ENCODE data around the gene MAST4.

The MAST4 gene

DNA sequence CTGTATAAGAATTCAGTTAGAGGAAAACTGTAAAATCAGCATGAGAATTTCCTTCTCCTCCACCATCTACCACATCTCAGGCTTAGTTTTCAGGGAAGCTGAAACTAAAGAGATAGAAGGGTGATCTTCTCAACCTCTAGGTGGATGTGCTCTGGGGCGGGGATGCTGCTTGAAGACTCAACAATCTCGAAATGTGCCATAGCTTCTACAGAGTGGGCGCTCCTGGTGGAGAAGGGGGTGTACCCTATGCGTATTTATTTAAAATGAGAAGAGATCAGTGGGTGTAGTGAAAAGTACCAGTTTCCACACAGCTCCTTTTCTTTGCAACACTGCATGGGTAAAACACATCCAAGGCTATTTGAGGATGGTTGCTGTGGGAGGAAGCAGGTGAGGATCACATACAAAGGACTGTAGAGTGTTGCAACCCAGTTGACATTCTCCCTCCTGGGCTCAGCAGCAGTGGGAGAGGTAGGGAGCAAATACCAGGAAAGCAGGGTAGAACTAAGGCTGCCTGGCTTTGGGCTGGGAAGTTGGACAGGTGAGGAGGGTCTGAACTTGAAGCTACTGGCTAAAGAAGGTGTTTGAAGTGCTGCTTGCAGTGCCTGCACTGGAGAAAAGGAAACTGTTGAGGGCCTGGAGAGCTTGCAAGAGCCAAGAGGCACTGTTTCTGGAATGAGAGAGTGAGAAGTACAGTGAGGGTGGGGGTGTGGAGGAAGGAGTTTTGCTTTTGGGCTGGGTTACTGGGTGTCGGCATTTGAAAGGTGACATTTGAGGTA lies 73.1 kb downstream of the MAST4 start:
- DNase-seq (ENCODE audit: low read depth) = no peak
- TF ChIP-seq, protein P1, sequence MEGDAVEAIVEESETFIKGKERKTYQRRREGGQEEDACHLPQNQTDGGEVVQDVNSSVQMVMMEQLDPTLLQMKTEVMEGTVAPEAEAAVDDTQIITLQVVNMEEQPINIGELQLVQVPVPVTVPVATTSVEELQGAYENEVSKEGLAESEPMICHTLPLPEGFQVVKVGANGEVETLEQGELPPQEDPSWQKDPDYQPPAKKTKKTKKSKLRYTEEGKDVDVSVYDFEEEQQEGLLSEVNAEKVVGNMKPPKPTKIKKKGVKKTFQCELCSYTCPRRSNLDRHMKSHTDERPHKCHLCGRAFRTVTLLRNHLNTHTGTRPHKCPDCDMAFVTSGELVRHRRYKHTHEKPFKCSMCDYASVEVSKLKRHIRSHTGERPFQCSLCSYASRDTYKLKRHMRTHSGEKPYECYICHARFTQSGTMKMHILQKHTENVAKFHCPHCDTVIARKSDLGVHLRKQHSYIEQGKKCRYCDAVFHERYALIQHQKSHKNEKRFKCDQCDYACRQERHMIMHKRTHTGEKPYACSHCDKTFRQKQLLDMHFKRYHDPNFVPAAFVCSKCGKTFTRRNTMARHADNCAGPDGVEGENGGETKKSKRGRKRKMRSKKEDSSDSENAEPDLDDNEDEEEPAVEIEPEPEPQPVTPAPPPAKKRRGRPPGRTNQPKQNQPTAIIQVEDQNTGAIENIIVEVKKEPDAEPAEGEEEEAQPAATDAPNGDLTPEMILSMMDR (conservative IDR thresholded peaks at IDR 0.05; ENCODE audit: low read length) = no peak
- no peak overlapping the region for H3K4me3 ChIP-seq (ENCODE audit: low read length)

DNA sequence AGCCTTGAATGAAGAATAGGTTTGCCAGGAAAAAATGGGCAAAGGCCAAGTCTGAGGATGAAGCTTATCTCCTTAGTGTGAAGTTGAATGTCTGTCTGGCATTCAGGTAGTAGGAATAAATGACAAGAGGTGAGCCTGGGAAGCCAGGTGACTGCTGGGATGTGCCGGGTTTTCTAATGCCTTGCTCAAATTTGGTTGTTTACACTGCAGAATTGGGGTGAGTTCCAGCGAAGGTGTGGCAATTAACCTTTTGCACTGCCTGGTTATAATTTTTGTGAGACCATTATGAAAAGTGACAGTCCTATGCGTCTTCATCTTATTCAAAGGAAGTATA lies 73.6 kb downstream of the MAST4 start:
- DNase-seq (ENCODE audit: low read depth) = no peak
- TF ChIP-seq, protein P1 (conservative IDR thresholded peaks at IDR 0.05; ENCODE audit: low read length) = no peak
- H3K4me3 ChIP-seq (ENCODE audit: low read length) = no peak overlapping the region

DNA sequence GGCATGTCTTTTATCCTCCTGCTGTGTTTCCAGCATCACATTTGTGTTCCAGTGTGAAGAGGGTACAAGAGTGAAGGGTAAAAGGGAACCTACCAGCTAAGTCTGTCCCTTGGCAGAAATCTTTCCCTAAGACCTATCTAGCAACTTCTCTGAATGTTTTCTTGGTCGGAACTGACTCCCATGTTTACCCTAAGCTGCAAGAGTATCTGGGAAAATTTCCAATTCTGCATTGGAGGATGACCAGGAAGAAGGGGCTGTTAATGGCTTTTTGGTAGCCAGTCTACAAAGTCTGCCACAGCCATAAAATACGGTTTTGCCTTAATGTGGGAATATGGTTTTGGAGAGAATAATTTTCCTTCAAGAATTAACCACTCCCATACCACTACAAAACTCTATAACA lies 75.1 kb downstream of the MAST4 start:
- no peak for DNase-seq (ENCODE audit: low read depth)
- TF ChIP-seq, protein P1 (conservative IDR thresholded peaks at IDR 0.05; ENCODE audit: low read length) = no peak
- no peak overlapping the region for H3K4me3 ChIP-seq (ENCODE audit: low read length)

DNA sequence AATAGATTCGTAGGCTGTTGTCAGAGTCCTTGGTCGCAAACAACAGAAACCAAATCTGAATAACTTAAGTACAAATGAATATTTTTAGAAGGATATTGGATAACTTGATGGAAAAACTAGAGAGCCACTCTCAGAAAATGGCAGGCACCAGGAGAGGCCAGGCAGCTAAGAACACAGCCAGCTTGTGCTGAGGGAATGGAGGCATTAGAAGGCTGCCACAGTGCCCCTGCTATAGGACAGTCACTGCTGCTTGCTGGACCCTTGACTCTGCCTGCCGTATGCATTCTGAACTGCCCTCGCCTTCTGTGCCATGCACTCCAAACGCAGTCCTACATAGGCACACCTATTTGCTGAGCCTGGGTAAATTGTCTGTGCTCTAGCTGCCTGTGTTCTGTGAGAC lies 78.6 kb downstream of the MAST4 start:
- no peak overlapping the region for H3K4me3 ChIP-seq (ENCODE audit: low read length)
- no peak for DNase-seq (ENCODE audit: low read depth)
- TF ChIP-seq, protein P1 (conservative IDR thresholded peaks at IDR 0.05; ENCODE audit: low read length) = no peak

DNA sequence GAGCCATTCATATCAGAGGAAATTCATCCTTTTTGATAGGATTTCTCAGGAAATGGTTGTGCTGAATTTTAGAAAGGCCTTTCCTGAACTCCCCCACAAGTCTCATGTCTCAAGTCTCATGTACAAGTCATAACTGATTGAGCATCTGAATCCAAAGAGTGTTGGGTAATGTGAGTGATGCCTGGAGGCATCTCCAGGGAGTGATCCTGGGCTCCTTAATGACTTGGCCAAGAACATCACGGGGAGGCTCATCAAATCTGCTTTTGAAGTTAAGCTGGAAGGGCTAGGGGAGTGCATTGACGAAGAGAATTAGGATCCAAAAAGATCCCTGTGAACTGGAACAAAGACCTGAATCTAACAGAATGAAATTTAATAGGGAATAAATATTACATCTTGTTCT lies 79.2 kb downstream of the MAST4 start:
- TF ChIP-seq, protein P1 (conservative IDR thresholded peaks at IDR 0.05; ENCODE audit: low read length) = no peak
- DNase-seq (ENCODE audit: low read depth) = no peak
- H3K4me3 ChIP-seq (ENCODE audit: low read length) = no peak overlapping the region

DNA sequence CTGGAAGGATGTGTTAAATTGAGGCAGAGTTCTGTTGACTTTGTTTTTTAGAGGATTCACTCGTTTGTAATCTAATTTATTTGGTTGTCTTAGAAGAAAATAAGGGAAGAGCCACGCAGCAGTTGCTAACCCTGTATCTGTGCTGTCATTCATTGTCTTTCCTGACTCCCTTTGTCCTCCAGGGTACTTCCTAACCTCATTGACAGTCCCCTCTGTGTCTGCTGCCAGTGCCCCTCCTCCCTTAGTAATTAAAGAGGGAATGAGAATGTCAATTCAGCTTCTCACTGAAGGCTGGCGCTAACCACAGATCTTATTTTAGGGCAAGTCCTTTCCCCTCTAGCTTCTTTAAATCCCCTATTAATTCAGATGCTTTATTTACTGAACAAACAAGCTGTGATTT lies 84.0 kb downstream of the MAST4 start:
- TF ChIP-seq, protein P1 (conservative IDR thresholded peaks at IDR 0.05; ENCODE audit: low read length) = no peak
- DNase-seq (ENCODE audit: low read depth) = no peak
- H3K4me3 ChIP-seq (ENCODE audit: low read length) = no peak overlapping the region

DNA sequence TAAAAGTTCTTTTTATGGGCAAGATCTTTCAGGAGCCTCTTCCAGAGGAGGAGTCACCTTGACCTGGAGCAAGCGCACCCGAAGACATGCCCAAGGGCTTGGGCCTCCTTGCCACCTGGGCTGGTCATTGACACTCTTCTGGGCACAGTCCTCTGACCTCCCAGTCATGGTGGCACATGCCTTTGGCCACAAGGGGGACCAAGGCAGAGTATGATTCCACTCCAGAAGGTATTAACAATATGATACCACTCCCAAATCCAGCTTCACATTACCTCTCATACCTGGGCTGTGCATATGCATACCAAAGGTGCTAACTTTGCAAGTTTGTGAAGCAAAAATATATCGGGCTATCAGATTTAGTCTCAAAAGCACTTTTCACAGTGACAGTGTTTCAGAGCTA lies 84.6 kb downstream of the MAST4 start:
- DNase-seq (ENCODE audit: low read depth) = no peak

More for the DNA sequence above, 84.6 kb downstream of the MAST4 start:
- H3K4me3 ChIP-seq (ENCODE audit: low read length) = no peak overlapping the region
- TF ChIP-seq, protein P1 (conservative IDR thresholded peaks at IDR 0.05; ENCODE audit: low read length) = peak; percentile 9; the same call in 1 of the 2 replicates
